Dedifferentiated amniotic fluid mesenchymal stem cell (primary cell): ENCODE data around the gene KDM5D.

Experiments used
- DNase-seq: peaks from one replicate; pipeline ENCODE4 v3.0.0-alpha.2; 2016; ENCODE audit errors: extremely low spot score

Gene KDM5D

GRCh38 chrY:19744381-19745378, at the start of gene KDM5D:
KDM5D (minus strand) TSS chrY:19744726; CDS start chrY:19744534, 192 bp downstream.
- DNase-seq: no peak

- DNase-seq: no peak
These were observed 23.8 kb upstream of the KDM5D start for GRCh38 chrY:19768375-19768774.

GRCh38 chrY:19743331-19743730, 1.2 kb downstream of the KDM5D start:
- DNase-seq: no peak

GRCh38 chrY:19742153-19742552, 2.4 kb downstream of the KDM5D start:
- no peak for DNase-seq

GRCh38 chrY:19734425-19734824, 10.1 kb downstream of the KDM5D start:
- DNase-seq: no peak

- DNase-seq: no peak
These were observed 26.6 kb downstream of the KDM5D start for GRCh38 chrY:19717950-19718349.

- DNase-seq: no peak
These were observed 27.4 kb downstream of the KDM5D start for GRCh38 chrY:19717146-19717545.

- DNase-seq: no peak
These were observed 29.3 kb downstream of the KDM5D start for GRCh38 chrY:19715226-19715625.

GRCh38 chrY:19713430-19713829, 31.1 kb downstream of the KDM5D start:
- DNase-seq: no peak

- DNase-seq: no peak
These were observed 38.3 kb downstream of the KDM5D start for GRCh38 chrY:19706273-19706672.

GRCh38 chrY:19698495-19698894, 46.0 kb downstream of the KDM5D start:
- DNase-seq: no peak

GRCh38 chrY:19680821-19681220, 63.7 kb downstream of the KDM5D start:
- DNase-seq: no peak
